Hepatocyte (in vitro differentiated cells): ENCODE measurements around the gene VCX.

ENCODE experiments used
- CTCF ChIP-seq: fragments of 200-600 bp; sonication (generic); IDR thresholded peaks from 2 replicates; pipeline ENCODE4 v1.5.1; 2016; ENCODE audit warnings: antibody characterized with exemption, mild to moderate bottlenecking; ENCODE audit not compliant: poor library complexity
- EZH2 ChIP-seq: fragments of 200-600 bp; sonication (generic); IDR thresholded peaks from 2 replicates; pipeline ENCODE4 v1.6.1; 2016; ENCODE audit warnings: antibody characterized with exemption, mild to moderate bottlenecking, borderline replicate concordance
- EZH2phosphoT487 ChIP-seq: fragments of 200-600 bp; sonication (generic); IDR thresholded peaks from one replicate; pipeline ENCODE4 v1.6.1; 2018; ENCODE audit warnings: antibody characterized with exemption, mild to moderate bottlenecking, low read depth, moderate library complexity; ENCODE audit not compliant: unreplicated experiment, severe bottlenecking

DNA sequence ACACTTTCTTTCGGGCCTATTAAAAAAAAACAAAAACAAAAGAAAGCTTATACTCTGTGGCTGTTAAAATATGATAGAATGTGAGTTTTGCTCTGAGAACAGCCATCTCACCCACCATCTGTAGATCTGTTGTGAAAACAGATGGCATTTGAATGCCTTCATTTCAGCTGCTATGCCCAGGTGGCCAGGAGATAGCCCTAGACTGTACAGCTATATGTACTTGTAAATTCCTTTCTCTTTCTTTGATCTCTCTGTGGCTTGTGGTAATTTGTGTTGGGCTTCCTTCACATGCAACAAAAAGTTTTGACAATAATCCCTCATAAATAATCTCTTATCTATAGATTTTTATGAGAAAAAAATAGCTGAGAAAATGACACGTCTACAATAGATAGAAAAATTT lies 46.2 kb downstream of the VCX start:
- TF ChIP-seq CTCF = no peak
- TF ChIP-seq EZH2 = no peak
- no peak for TF ChIP-seq EZH2phosphoT487
